Measurements from ENCODE around the gene ZMYM1.
"Not testable (repeated sequence)": the region's sequence is repeated elsewhere in the genome, so short reads cannot be mapped to it uniquely, and the experiment has no call there.

Gene ZMYM1

GRCh38 chr1:35142728-35143127, 63.5 kb downstream of the ZMYM1 start:
- not testable (repeated sequence) for H3K9me3 ChIP-seq (ENCODE audit: control insufficient read depth, low read length); H3K9ac ChIP-seq (ENCODE audit: low read length); H3K27me3 ChIP-seq (ENCODE audit: control insufficient read depth, insufficient read depth, low read length); H3K36me3 ChIP-seq (ENCODE audit: control insufficient read depth, insufficient read depth, low read length); H3K4me3 ChIP-seq (ENCODE audit: low read length); H3K4me1 ChIP-seq (ENCODE audit: control insufficient read depth, insufficient read depth, low read length)

- H3K27me3 ChIP-seq (ENCODE audit: control insufficient read depth, insufficient read depth, low read length) = no peaks in the 10 kb centered on the region
- no peaks in the 10 kb centered on the region for H3K9me3 ChIP-seq (ENCODE audit: control insufficient read depth, low read length)
- no peak overlapping the region for H3K4me3 ChIP-seq (ENCODE audit: low read length)
- H3K36me3 ChIP-seq (ENCODE audit: control insufficient read depth, insufficient read depth, low read length) = no peaks in the 10 kb centered on the region
- H3K9ac ChIP-seq (ENCODE audit: low read length) = no peak overlapping the region
- no peaks in the 10 kb centered on the region for H3K4me1 ChIP-seq (ENCODE audit: control insufficient read depth, insufficient read depth, low read length)
Measured at GRCh38 chr1:35143737-35144508, 64.7 kb downstream of the ZMYM1 start.

DNA sequence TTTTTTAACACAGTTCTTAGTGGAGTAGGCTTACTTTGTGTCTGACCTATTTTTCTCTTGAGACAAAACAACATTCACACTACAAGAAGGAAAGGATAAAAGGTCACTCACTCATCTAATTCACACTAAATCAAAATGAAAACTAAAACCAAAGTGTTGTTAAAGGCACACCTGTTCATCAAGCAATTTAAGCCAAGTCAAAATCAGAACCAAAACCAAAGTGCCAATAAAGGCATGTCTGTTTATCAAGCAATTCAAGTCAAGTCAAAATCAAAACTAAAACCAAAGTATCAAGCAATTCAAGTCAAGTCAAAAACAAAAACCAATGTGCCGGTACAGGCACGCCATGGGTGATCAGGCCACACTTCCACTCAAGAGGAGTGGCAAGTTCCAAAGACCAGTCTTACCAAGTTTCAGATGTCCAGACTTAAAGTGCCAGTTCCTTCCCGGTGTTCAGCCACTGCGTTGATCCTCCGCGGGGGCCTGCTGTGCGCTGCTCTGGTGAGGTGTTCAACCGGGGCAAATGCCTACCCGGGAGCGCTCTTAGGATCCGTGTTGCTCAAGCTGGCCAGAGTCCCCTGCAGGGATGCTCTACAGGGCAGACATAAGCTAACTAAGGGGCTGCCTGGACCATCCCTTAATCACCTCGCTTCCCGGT, 66.8 kb downstream of the ZMYM1 start:
- H3K9me3 ChIP-seq (ENCODE audit: control insufficient read depth, low read length); H3K36me3 ChIP-seq (ENCODE audit: control insufficient read depth, insufficient read depth, low read length); H3K4me1 ChIP-seq (ENCODE audit: control insufficient read depth, insufficient read depth, low read length); H3K27me3 ChIP-seq (ENCODE audit: control insufficient read depth, insufficient read depth, low read length); H3K4me3 ChIP-seq (ENCODE audit: low read length); H3K9ac ChIP-seq (ENCODE audit: low read length): not testable (repeated sequence)

GRCh38 chr1:35151220-35151619, 72.0 kb downstream of the ZMYM1 start:
- no peaks in the 10 kb centered on the region for H3K27me3 ChIP-seq (ENCODE audit: control insufficient read depth, insufficient read depth, low read length)
- no peak overlapping the region for H3K4me3 ChIP-seq (ENCODE audit: low read length)
- no peaks in the 10 kb centered on the region for H3K36me3 ChIP-seq (ENCODE audit: control insufficient read depth, insufficient read depth, low read length)
- no peaks in the 10 kb centered on the region for H3K4me1 ChIP-seq (ENCODE audit: control insufficient read depth, insufficient read depth, low read length)
- H3K9ac ChIP-seq (ENCODE audit: low read length) = no peak overlapping the region
- H3K9me3 ChIP-seq (ENCODE audit: control insufficient read depth, low read length) = no peaks in the 10 kb centered on the region

DNA sequence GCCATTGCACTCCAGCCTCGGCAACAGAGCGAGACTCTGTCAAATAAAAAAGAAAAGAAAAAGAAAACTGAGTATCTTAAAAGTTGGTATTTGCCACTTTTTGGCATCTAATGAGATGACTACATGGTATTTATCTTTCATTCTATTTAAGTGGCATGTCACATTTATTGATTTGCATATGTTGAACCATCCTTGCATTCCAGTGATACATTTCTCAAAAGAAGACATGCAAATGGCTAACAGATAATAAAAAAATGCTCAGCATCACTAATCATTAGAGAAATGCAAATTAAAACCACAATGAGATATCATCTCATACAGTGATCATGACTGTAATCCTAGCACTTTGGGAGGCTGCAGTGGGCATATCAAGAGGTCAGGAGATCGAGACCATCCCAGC, 85.7 kb downstream of the ZMYM1 start:
- H3K4me1 ChIP-seq (ENCODE audit: control insufficient read depth, insufficient read depth, low read length) = no peaks in the 10 kb centered on the region
- no peaks in the 10 kb centered on the region for H3K9me3 ChIP-seq (ENCODE audit: control insufficient read depth, low read length)
- H3K9ac ChIP-seq (ENCODE audit: low read length) = no peak overlapping the region
- no peaks in the 10 kb centered on the region for H3K36me3 ChIP-seq (ENCODE audit: control insufficient read depth, insufficient read depth, low read length)
- no peak overlapping the region for H3K4me3 ChIP-seq (ENCODE audit: low read length)
- no peaks in the 10 kb centered on the region for H3K27me3 ChIP-seq (ENCODE audit: control insufficient read depth, insufficient read depth, low read length)
